Testis (tissue), 3 donors: ENCODE data around the gene KRT9. TPM values are rescaled to one million over a fixed set of nuclear protein-coding genes. Genes with fewer than 3 reads are reported as not detected.

Experiments used
- DNase-seq: peaks from one replicate; pipeline ENCODE4 v3.0.0-alpha.2; 2019
- H3K27ac ChIP-seq, 2 donors: fragments of 200-600 bp; sonication (generic); one replicate each; pipeline ENCODE4 v1.5.1; 2019
- H3K27me3 ChIP-seq: fragments of 200-600 bp; sonication (generic); one replicate; pipeline ENCODE4 v1.5.1; 2019
- H3K36me3 ChIP-seq: fragments of 200-600 bp; sonication (generic); one replicate; pipeline ENCODE4 v1.5.1; 2017; ENCODE audit warnings: low read depth; ENCODE audit errors: missing control alignments
- H3K4me1 ChIP-seq: fragments of 200-600 bp; sonication (generic); one replicate; pipeline ENCODE4 v1.5.1; 2019
- H3K4me3 ChIP-seq, 2 donors: fragments of 200-600 bp; sonication (generic); one replicate each; pipeline ENCODE4 v1.5.1; 2017 to 2019
- H3K9me3 ChIP-seq: fragments of 200-600 bp; sonication (generic); one replicate; pipeline ENCODE4 v1.5.1; 2017
- CTCF ChIP-seq, 3 experiments: fragments of 450-650 bp in 2 of 3; fragments of 200-600 bp in 1 of 3; sonication (generic) in 1 of 3; IDR thresholded peaks; one replicate each; pipeline ENCODE4 v1.5.1; 2016 to 2019; ENCODE audit warnings: antibody characterized with exemption in 3 of 3, mild to moderate bottlenecking in 2 of 3, moderate library complexity in 1 of 3
- POLR2A ChIP-seq: fragments of 450-650 bp; IDR thresholded peaks from one replicate; pipeline ENCODE4 v1.6.1; 2017; ENCODE audit warnings: antibody characterized with exemption, mild to moderate bottlenecking, moderate library complexity
- whole genome bisulfite sequencing, 2 donors: methylation state at CpG; one replicate each; pipeline ENCODE4 v1.1.5; 2018; 5-methylcytosine and 5-hydroxymethylcytosine counted together
- intact Hi-C: fragments of 100-400 bp; cut with DNase I; formaldehyde crosslinking; loops from one replicate; pipeline ENCODE4 v1.15.1; 2023; ENCODE audit warnings: low total_unique reads
- polyA plus RNA-seq: library from polyadenylated mRNA; stranded (reverse); fragments of 350-450 nt; fragmentation: Illumina TruSeq; extraction: RNeasy Lipid Tissue Mini Kit (QIAGEN cat#74804); gene quantifications from one replicate; pipeline ENCODE4 v1.2.3, GENCODE V29; 2014; ENCODE audit warnings: low read depth, low replicate concordance; ENCODE audit not compliant: insufficient read depth
- total RNA-seq, 2 donors: library from RNA; depleted of rRNA; stranded (reverse); fragments of >200 nt; gene quantifications; one replicate each; pipeline ENCODE4 v1.2.3, GENCODE V29; 2016

The KRT9 gene
- total and polyA plus RNA-seq, 3 donors from 2014 or later, result 0.29 to 0.43 TPM; not detected in 1

DNA sequence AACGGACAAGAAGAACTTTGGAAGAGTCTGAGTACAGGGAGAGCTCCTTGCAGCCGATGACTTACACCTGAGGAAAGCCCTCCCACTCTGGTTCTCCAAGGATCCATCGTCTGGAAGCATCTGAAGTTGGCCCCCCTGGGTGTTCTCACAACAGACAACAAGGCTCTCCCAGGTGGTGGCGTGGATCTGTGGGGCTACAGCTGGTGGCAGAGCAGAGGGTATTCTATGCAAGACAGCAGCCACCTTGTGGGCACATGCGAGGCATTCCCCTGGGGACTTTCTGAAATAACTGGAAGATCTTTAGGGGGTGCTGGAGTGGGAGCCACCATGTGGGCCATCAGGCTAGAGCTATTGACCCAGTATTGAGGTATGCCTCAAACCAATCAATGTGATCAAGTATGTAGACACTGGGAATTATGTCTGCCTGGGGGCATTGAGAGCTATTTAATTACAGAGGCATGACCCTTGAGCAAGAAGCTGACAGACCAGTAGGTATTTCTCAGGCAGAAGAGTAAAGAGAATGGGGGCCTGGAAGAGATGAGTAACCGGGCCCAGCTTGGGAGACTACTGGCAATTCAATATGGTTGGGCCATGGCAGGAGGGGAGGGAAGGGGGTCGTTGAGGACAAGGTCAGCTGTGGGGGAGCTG is 36.8 kb downstream of the KRT9 start:
- no peak for TF ChIP-seq POLR2A
- WGBS, 2 donors, result 76 to 82% methylated on average over 7 of the region's 7 CpGs

DNA sequence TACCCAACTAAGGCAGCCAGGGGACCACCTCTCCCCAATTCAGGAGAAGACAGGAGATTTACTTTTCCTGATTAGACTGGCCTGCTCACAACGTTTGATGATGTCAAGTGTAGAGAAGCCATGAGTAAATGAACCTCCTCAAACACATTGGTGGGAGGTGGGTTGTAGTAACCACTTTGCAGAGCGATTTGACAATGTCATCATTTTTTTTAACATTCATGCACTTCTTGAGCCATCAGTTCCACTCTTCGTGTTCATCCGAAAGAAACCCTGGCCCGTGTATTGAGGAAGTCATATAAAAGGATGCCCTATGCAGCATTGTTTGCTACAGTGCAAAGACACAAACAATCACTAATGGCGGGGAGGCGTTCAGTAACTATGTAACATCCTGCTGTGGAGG is 38.2 kb downstream of the KRT9 start:
- Histone ChIP-seq H3K27ac (no peak overlapping the region), H3K4me3 (no peak overlapping the region), H3K9me3 (no peaks in the 10 kb centered on the region), H3K27me3 (no peaks in the 10 kb centered on the region), H3K4me1 (peaks cover 12% of the 10 kb centered on the region), H3K36me3 (no peaks in the 10 kb centered on the region)
- intact Hi-C loops, result no loop called here
- TF ChIP-seq CTCF (IDR thresholded peaks at IDR 0.05) (no peak), POLR2A (no peak)
- no peak for DNase-seq
- WGBS, 2 donors, result 83 to 88% methylated on average over 7 of the region's 7 CpGs

More for the DNA sequence above, 36.8 kb downstream of the KRT9 start:
- no peak overlapping the region for H3K27ac ChIP-seq
- H3K27me3 ChIP-seq, result no peaks in the 10 kb centered on the region
- no peak for DNase-seq
- no peaks in the 10 kb centered on the region for H3K36me3 ChIP-seq
- peaks cover 8% of the 10 kb centered on the region for H3K4me1 ChIP-seq
- H3K9me3 ChIP-seq, result no peaks in the 10 kb centered on the region
- intact Hi-C loops, result no loop called here
- H3K4me3 ChIP-seq, result no peak overlapping the region

GRCh38 chr17:41532947-41533570 is 38.8 kb downstream of the KRT9 start:
- Histone ChIP-seq H3K36me3 (no peaks in the 10 kb centered on the region), H3K4me3 (no peak overlapping the region), H3K9me3 (no peaks in the 10 kb centered on the region), H3K27me3 (no peaks in the 10 kb centered on the region), H3K27ac (no peak overlapping the region), H3K4me1 (peaks cover 12% of the 10 kb centered on the region)
- 90 to 93% methylated on average over 9 of the region's 9 CpGs for WGBS, 2 donors
- no peak for TF ChIP-seq POLR2A
- TF ChIP-seq CTCF (IDR thresholded peaks at IDR 0.05), result no peak
- intact Hi-C loops, result no loop called here
- DNase-seq, result no peak

DNA sequence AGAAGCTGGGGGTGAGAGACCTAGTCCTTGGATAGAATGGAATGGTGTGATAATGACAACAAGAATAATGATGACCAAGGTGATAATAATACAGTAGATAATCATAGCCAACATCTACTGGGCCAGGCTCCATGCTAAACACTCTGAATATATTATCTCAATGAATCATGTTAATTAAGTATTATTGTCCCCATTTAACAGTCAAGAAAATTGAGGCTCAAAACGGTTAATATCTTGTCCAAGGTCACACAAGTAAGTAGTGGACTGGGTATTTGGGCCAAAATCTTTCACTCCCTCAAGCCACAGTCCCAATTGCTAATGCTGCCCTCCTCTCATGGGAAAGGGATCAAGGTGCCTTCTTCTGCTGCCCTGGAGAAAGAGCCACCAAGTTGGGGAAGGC is 39.9 kb downstream of the KRT9 start:
- no peak overlapping the region for H3K27ac ChIP-seq
- intact Hi-C loops, result no loop called here
- TF ChIP-seq POLR2A (no peak), CTCF (IDR thresholded peaks at IDR 0.05) (no peak)
- H3K4me3 ChIP-seq, result no peak overlapping the region
- no peak for DNase-seq
- peaks cover 12% of the 10 kb centered on the region for H3K4me1 ChIP-seq
- H3K36me3 ChIP-seq, result no peaks in the 10 kb centered on the region
- no peaks in the 10 kb centered on the region for H3K27me3 ChIP-seq
- no peaks in the 10 kb centered on the region for H3K9me3 ChIP-seq
- WGBS, 2 donors, result 73 to 87% methylated on average over 1 of the region's 1 CpG

GRCh38 chr17:41530062-41531048 is 41.5 kb downstream of the KRT9 start:
- TF ChIP-seq POLR2A, result no peak
- no peak for TF ChIP-seq CTCF (IDR thresholded peaks at IDR 0.05)
- H3K4me3 ChIP-seq, result no peak overlapping the region
- WGBS, 2 donors, result 55 to 58% methylated on average over 7 to 8 of the region's 8 CpGs
- intact Hi-C loops, result no loop called here
- H3K36me3 ChIP-seq, result no peaks in the 10 kb centered on the region
- no peak overlapping the region for H3K27ac ChIP-seq
- H3K9me3 ChIP-seq, result no peaks in the 10 kb centered on the region
- DNase-seq, result no peak
- H3K27me3 ChIP-seq, result no peaks in the 10 kb centered on the region
- peaks cover 12% of the 10 kb centered on the region for H3K4me1 ChIP-seq
